ENCODE results near the gene TOMM34. TPM values are rescaled to one million over a fixed set of nuclear protein-coding genes. Genes with fewer than 3 reads are reported as not detected.
A peak's percentile ranks its signal among the peaks of the same experiment; 100 is the strongest.

Gene TOMM34
- total and polyA plus RNA-seq, 2 of the 13 experiments (the other 11 are each of a cell fraction or from before 2014, with no cell fraction given), result 36.2 to 52.0 TPM

DNA sequence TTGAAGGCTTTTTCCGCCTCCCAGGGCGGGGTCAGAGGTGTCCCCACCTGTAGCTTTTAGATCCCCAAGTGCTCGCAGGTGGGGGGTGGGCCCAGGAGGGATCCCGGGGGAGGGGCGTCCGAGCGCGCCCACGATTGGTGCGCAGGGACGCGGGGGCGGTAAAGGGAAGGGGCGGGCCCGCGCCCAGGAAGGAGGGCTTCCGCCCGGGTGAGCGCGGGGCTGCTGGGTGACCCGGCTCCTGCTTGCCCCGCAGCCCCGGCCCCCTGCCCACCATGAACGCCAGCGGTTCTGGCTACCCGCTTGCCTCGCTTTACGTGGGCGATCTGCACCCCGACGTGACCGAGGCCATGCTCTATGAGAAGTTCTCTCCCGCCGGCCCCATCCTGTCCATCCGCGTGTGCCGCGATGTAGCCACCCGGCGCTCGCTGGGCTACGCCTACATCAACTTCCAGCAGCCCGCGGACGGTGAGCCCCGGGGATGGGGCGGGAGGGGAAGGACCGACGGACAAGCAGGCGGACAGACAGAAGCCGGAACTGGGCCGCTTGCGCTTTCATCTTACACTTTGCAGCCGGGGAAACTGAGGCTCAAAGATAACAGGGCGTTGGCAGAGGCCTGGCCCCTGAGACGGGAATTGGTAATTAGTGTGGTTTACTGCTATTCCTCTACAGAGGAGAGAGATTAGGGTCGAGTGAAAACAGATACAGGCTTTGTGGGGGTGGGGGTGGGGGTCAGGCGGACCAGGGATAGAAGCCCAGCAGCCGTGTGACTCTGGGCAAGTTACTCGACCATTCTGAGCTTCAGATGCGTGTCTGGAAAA is 50.1 kb downstream of the TOMM34 start, which contains the start of gene PABPC1L (continued):
- TF ChIP-seq RARA (CRISPR knock-in tag; IDR thresholded peaks at IDR 0.05) (peak; percentile 54), PCBP1 (IDR thresholded peaks at IDR 0.05; ENCODE audit: borderline replicate concordance, low read depth, low read length) (peak; percentile 82; the same call in 1 of the 2 replicates), MXI1 (IDR thresholded peaks at IDR 0.05; ENCODE audit: borderline replicate concordance, low read depth, low read length) (peak; percentile 61; the same call in 2 of the 3 replicates), RBAK (CRISPR knock-in tag; IDR thresholded peaks at IDR 0.05) (peak; percentile 78), MEIS2 (CRISPR knock-in tag; IDR thresholded peaks at IDR 0.05) (peak; percentile 85; the same call in 1 of the 2 replicates), ZNF12 (CRISPR knock-in tag; IDR thresholded peaks at IDR 0.05) (peak; percentile 30; the same call in 1 of the 2 replicates), HOXA7 (CRISPR knock-in tag; IDR thresholded peaks at IDR 0.05) (peak; percentile 83; the same call in 1 of the 2 replicates), JARID2 (CRISPR knock-in tag; IDR thresholded peaks at IDR 0.05; ENCODE audit: insufficient replicate concordance) (no peak)
- TF ChIP-seq, protein P1, sequence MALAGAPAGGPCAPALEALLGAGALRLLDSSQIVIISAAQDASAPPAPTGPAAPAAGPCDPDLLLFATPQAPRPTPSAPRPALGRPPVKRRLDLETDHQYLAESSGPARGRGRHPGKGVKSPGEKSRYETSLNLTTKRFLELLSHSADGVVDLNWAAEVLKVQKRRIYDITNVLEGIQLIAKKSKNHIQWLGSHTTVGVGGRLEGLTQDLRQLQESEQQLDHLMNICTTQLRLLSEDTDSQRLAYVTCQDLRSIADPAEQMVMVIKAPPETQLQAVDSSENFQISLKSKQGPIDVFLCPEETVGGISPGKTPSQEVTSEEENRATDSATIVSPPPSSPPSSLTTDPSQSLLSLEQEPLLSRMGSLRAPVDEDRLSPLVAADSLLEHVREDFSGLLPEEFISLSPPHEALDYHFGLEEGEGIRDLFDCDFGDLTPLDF (CRISPR knock-in tag; IDR thresholded peaks at IDR 0.05), result peak; percentile 83
- TF ChIP-seq, protein P2, sequence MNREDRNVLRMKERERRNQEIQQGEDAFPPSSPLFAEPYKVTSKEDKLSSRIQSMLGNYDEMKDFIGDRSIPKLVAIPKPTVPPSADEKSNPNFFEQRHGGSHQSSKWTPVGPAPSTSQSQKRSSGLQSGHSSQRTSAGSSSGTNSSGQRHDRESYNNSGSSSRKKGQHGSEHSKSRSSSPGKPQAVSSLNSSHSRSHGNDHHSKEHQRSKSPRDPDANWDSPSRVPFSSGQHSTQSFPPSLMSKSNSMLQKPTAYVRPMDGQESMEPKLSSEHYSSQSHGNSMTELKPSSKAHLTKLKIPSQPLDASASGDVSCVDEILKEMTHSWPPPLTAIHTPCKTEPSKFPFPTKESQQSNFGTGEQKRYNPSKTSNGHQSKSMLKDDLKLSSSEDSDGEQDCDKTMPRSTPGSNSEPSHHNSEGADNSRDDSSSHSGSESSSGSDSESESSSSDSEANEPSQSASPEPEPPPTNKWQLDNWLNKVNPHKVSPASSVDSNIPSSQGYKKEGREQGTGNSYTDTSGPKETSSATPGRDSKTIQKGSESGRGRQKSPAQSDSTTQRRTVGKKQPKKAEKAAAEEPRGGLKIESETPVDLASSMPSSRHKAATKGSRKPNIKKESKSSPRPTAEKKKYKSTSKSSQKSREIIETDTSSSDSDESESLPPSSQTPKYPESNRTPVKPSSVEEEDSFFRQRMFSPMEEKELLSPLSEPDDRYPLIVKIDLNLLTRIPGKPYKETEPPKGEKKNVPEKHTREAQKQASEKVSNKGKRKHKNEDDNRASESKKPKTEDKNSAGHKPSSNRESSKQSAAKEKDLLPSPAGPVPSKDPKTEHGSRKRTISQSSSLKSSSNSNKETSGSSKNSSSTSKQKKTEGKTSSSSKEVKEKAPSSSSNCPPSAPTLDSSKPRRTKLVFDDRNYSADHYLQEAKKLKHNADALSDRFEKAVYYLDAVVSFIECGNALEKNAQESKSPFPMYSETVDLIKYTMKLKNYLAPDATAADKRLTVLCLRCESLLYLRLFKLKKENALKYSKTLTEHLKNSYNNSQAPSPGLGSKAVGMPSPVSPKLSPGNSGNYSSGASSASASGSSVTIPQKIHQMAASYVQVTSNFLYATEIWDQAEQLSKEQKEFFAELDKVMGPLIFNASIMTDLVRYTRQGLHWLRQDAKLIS (CRISPR knock-in tag; IDR thresholded peaks at IDR 0.05), result no peak
- TF ChIP-seq, protein P3, sequence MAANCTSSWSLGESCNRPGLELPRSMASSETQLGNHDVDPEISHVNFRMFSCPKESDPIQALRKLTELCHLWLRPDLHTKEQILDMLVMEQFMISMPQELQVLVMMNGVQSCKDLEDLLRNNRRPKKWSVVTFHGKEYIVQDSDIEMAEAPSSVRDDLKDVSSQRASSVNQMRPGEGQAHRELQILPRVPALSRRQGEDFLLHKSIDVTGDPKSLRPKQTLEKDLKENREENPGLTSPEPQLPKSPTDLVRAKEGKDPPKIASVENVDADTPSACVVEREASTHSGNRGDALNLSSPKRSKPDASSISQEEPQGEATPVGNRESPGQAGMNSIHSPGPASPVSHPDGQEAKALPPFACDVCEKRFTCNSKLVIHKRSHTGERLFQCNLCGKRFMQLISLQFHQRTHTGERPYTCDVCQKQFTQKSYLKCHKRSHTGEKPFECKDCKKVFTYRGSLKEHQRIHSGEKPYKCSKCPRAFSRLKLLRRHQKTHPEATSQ (CRISPR knock-in tag; IDR thresholded peaks at IDR 0.05; ENCODE audit: borderline replicate concordance), result no peak
- TF ChIP-seq, protein P4, sequence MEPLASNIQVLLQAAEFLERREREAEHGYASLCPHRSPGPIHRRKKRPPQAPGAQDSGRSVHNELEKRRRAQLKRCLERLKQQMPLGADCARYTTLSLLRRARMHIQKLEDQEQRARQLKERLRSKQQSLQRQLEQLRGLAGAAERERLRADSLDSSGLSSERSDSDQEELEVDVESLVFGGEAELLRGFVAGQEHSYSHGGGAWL (CRISPR knock-in tag; IDR thresholded peaks at IDR 0.05), result peak; percentile 87
- TF ChIP-seq, protein P5, sequence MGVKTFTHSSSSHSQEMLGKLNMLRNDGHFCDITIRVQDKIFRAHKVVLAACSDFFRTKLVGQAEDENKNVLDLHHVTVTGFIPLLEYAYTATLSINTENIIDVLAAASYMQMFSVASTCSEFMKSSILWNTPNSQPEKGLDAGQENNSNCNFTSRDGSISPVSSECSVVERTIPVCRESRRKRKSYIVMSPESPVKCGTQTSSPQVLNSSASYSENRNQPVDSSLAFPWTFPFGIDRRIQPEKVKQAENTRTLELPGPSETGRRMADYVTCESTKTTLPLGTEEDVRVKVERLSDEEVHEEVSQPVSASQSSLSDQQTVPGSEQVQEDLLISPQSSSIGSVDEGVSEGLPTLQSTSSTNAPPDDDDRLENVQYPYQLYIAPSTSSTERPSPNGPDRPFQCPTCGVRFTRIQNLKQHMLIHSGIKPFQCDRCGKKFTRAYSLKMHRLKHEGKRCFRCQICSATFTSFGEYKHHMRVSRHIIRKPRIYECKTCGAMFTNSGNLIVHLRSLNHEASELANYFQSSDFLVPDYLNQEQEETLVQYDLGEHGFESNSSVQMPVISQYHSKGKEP (CRISPR knock-in tag; IDR thresholded peaks at IDR 0.05), result peak; percentile 37; the same call in 1 of the 2 replicates
- TF ChIP-seq, protein P6, sequence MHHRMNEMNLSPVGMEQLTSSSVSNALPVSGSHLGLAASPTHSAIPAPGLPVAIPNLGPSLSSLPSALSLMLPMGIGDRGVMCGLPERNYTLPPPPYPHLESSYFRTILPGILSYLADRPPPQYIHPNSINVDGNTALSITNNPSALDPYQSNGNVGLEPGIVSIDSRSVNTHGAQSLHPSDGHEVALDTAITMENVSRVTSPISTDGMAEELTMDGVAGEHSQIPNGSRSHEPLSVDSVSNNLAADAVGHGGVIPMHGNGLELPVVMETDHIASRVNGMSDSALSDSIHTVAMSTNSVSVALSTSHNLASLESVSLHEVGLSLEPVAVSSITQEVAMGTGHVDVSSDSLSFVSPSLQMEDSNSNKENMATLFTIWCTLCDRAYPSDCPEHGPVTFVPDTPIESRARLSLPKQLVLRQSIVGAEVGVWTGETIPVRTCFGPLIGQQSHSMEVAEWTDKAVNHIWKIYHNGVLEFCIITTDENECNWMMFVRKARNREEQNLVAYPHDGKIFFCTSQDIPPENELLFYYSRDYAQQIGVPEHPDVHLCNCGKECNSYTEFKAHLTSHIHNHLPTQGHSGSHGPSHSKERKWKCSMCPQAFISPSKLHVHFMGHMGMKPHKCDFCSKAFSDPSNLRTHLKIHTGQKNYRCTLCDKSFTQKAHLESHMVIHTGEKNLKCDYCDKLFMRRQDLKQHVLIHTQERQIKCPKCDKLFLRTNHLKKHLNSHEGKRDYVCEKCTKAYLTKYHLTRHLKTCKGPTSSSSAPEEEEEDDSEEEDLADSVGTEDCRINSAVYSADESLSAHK (CRISPR knock-in tag; IDR thresholded peaks at IDR 0.05; ENCODE audit: borderline replicate concordance), result no peak; the same call in 1 of the 2 replicates
- TF ChIP-seq, protein P7, sequence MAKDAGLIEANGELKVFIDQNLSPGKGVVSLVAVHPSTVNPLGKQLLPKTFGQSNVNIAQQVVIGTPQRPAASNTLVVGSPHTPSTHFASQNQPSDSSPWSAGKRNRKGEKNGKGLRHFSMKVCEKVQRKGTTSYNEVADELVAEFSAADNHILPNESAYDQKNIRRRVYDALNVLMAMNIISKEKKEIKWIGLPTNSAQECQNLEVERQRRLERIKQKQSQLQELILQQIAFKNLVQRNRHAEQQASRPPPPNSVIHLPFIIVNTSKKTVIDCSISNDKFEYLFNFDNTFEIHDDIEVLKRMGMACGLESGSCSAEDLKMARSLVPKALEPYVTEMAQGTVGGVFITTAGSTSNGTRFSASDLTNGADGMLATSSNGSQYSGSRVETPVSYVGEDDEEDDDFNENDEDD (CRISPR knock-in tag; IDR thresholded peaks at IDR 0.05; ENCODE audit: borderline replicate concordance), result peak; percentile 48; the same call in 1 of the 2 replicates
